Panc1 (cell line): ENCODE measurements around the gene ZNF189. TPM values are rescaled to one million over a fixed set of nuclear protein-coding genes. Genes with fewer than 3 reads are reported as not detected.

Experiments
- ATAC-seq: fragments of 200-7000 bp; cut with Tn5 transposase; 2 replicates; pipeline ENCODE4 v1.9.1; 2020; ENCODE audit warnings: mild to moderate bottlenecking, moderate library complexity
- BruUV-seq: library from RNA; stranded (reverse); fragments of 400-500 nt; replicated peaks from 2 replicates; lab custom pipeline; 2021; lab: Mats Ljungman, UMichigan
- CTCF ChIA-PET: fragments of 300-600 bp; sonication (Branson Sonifier 250); formaldehyde crosslinking; loops from one replicate; lab custom pipeline; 2022; ENCODE audit warnings: antibody characterized with exemption; lab: Charles Lee
- POLR2A ChIA-PET: fragments of 300-600 bp; sonication (Branson Sonifier 250); formaldehyde crosslinking; loops from one replicate; lab custom pipeline; 2022; ENCODE audit warnings: antibody characterized with exemption; lab: Charles Lee
- DNase-seq: peaks from one replicate; pipeline ENCODE4 v3.0.0-alpha.2; 2010; ENCODE audit warnings: low read depth, low spot score
- H3K27ac ChIP-seq: 2 replicates; pipeline ENCODE4 v1.5.1; 2011; ENCODE audit warnings: mild to moderate bottlenecking, low read length, inconsistent platforms
- H3K27me3 ChIP-seq: fragments of 200-500 bp; sonication (Bioruptor generic); 2 replicates; pipeline ENCODE4 v1.6.0; 2014; ENCODE audit warnings: low read length, inconsistent platforms; ENCODE audit not compliant: control insufficient read depth, insufficient read depth
- H3K36me3 ChIP-seq: fragments of 200-500 bp; sonication (Bioruptor generic); 2 replicates; pipeline ENCODE4 v1.5.1; 2014; ENCODE audit warnings: inconsistent platforms, mild to moderate bottlenecking, low read length, moderate library complexity; ENCODE audit not compliant: control insufficient read depth, insufficient read depth
- H3K4me1 ChIP-seq: 2 replicates; pipeline ENCODE4 v1.5.1; 2011; ENCODE audit warnings: inconsistent platforms, mild to moderate bottlenecking, low read length, moderate library complexity; ENCODE audit not compliant: control insufficient read depth, insufficient read depth
- H3K4me3 ChIP-seq, 2 experiments: 2 replicates each; pipeline ENCODE4 v1.5.1; 2011 to 2012; ENCODE audit warnings: low read depth in 2 of 2, low read length in 2 of 2, mild to moderate bottlenecking in 2 of 2, inconsistent platforms in 1 of 2, moderate library complexity in 1 of 2
- H3K9me3 ChIP-seq: fragments of 200-500 bp; sonication (Bioruptor generic); 2 replicates; pipeline ENCODE4 v1.5.1; 2014; ENCODE audit warnings: low read depth, mild to moderate bottlenecking, inconsistent platforms, low read length, moderate library complexity; ENCODE audit not compliant: control insufficient read depth, insufficient read depth
- POLR2AphosphoS5 ChIP-seq: IDR thresholded peaks from 2 replicates; pipeline ENCODE4 v1.6.1; 2012; ENCODE audit warnings: mild to moderate bottlenecking, low read depth, low read length, moderate library complexity
- in situ Hi-C: cut with HindIII; loops from 2 replicates; pipeline ENCODE4 v1.10.0; 2016; ENCODE audit warnings: low sequenced_read_pairs, low pct_unique_long_range_greater_than_20kb
- intact Hi-C: fragments of 100-400 bp; cut with micrococcal nuclease; formaldehyde crosslinking; loops from one replicate; pipeline ENCODE4 v1.10.0; 2022; ENCODE audit not compliant: unreplicated experiment
- total RNA-seq: library from RNA; stranded (reverse); gene quantifications from one replicate; pipeline ENCODE4 v1.2.1, GENCODE V29; 2021; ENCODE audit not compliant: unreplicated experiment
- TF ChIP-seq, protein P1 (sequence below): fragments of 450-650 bp; IDR thresholded peaks from 2 replicates; pipeline ENCODE4 v1.5.1; 2017; ENCODE audit warnings: mild to moderate bottlenecking
- TF ChIP-seq, protein P2 (sequence below), 2 experiments: IDR thresholded peaks; 2 replicates each; pipeline ENCODE4 v1.6.1; 2011 to 2012; ENCODE audit warnings: low read depth in 2 of 2, control low read depth in 1 of 2, low read length in 1 of 2, mild to moderate bottlenecking in 1 of 2, moderate library complexity in 1 of 2; ENCODE audit not compliant: insufficient read depth in 1 of 2

Gene ZNF189
- total RNA-seq, 1 experiment from 2014 or later, result 7.0 TPM

DNA sequence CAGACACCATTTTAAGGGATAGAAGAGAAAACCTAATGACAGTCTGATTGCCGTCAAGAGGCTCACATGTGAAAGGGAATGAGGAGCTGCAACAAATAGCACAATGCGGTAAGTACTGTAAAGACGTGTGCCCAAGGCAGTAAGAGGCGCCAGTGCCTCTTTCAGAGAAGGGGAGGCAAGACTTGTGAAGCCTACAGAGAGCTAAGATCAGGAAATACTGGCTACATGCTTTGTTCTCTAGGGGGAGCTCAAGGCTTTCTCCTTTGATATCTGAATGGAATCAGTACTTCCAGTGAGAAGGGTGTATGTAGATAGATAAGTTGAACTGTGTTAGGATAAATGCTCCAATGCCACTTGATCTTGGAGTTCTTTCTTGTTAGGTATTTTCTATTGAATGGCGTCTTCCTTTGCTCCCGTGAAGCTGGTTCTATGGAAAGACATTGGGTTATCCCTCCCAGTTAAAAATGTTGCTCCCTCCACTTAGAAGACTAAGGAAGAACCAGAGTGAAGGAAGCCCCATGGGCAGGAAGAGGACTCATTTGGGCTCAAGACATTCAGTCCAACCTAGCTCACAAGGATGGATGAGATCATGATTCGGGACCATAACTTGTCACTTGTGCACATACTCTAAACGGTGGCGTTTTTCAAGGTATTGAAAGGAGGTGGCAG lies 60.4 kb downstream of the ZNF189 start:
- Histone ChIP-seq H3K27me3 (no peaks in the 10 kb centered on the region), H3K27ac (no peak overlapping the region), H3K36me3 (no peaks in the 10 kb centered on the region), H3K4me1 (no peaks in the 10 kb centered on the region), H3K4me3 (no peak overlapping the region), H3K9me3 (no peaks in the 10 kb centered on the region)
- no TSS peak for BruUV-seq
- intact Hi-C loops, result loop anchor here (1.0 kb wide), 1 partner anchor 71 kb away; no protein-coding TSS in a partner anchor
- peak; percentile 99 for ATAC-seq
- peak; percentile 55 for DNase-seq
- ChIA-PET CTCF (interaction anchor here (1.0 to 1.2 kb wide), 5 partner anchors 10 to 745 kb away, joined by 3 to 17 read pairs (median 4); a partner anchor contains a TSS), POLR2A (interaction anchor here (0.6 to 0.7 kb wide), 2 partner anchors 52 to 72 kb away, joined by 3 to 6 read pairs; no protein-coding TSS in a partner anchor)
- TF ChIP-seq, protein P1, sequence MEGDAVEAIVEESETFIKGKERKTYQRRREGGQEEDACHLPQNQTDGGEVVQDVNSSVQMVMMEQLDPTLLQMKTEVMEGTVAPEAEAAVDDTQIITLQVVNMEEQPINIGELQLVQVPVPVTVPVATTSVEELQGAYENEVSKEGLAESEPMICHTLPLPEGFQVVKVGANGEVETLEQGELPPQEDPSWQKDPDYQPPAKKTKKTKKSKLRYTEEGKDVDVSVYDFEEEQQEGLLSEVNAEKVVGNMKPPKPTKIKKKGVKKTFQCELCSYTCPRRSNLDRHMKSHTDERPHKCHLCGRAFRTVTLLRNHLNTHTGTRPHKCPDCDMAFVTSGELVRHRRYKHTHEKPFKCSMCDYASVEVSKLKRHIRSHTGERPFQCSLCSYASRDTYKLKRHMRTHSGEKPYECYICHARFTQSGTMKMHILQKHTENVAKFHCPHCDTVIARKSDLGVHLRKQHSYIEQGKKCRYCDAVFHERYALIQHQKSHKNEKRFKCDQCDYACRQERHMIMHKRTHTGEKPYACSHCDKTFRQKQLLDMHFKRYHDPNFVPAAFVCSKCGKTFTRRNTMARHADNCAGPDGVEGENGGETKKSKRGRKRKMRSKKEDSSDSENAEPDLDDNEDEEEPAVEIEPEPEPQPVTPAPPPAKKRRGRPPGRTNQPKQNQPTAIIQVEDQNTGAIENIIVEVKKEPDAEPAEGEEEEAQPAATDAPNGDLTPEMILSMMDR, result peak; percentile 78
- no peak for TF ChIP-seq POLR2AphosphoS5
- TF ChIP-seq, protein P2, sequence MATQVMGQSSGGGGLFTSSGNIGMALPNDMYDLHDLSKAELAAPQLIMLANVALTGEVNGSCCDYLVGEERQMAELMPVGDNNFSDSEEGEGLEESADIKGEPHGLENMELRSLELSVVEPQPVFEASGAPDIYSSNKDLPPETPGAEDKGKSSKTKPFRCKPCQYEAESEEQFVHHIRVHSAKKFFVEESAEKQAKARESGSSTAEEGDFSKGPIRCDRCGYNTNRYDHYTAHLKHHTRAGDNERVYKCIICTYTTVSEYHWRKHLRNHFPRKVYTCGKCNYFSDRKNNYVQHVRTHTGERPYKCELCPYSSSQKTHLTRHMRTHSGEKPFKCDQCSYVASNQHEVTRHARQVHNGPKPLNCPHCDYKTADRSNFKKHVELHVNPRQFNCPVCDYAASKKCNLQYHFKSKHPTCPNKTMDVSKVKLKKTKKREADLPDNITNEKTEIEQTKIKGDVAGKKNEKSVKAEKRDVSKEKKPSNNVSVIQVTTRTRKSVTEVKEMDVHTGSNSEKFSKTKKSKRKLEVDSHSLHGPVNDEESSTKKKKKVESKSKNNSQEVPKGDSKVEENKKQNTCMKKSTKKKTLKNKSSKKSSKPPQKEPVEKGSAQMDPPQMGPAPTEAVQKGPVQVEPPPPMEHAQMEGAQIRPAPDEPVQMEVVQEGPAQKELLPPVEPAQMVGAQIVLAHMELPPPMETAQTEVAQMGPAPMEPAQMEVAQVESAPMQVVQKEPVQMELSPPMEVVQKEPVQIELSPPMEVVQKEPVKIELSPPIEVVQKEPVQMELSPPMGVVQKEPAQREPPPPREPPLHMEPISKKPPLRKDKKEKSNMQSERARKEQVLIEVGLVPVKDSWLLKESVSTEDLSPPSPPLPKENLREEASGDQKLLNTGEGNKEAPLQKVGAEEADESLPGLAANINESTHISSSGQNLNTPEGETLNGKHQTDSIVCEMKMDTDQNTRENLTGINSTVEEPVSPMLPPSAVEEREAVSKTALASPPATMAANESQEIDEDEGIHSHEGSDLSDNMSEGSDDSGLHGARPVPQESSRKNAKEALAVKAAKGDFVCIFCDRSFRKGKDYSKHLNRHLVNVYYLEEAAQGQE (IDR thresholded peaks at IDR 0.05; ENCODE audit: insufficient read depth in 1 of 2, low read depth in 2 of 2, low read length in 1 of 2), result no peak
- in situ Hi-C loops, result no loop called here

Other genes starting within 250 kb of the ZNF189 start
- 0.08 TPM for gene BAAT, start 13.8 kb upstream of the ZNF189 start, total RNA-seq
- 7.2 TPM for gene MRPL50, start 233 bp upstream of the ZNF189 start, total RNA-seq
- gene ALDOB, start 36.9 kb downstream of the ZNF189 start, total RNA-seq, result 0.67 TPM
- gene RNF20, start 135.0 kb downstream of the ZNF189 start, total RNA-seq, result 37.5 TPM
- not detected for gene PPP3R2, start 196.1 kb downstream of the ZNF189 start, total RNA-seq